ENCODE results near the gene B4GALT1.

GRCh38 chr9:33202018-33202417, 34.9 kb upstream of the B4GALT1 start:
- TF ChIP-seq GATA3 (IDR thresholded peaks at IDR 0.05; ENCODE audit: low read depth, low read length), result no peak
- no peak for TF ChIP-seq GATA2 (IDR thresholded peaks at IDR 0.05; ENCODE audit: low read depth, low read length)
